GM20000 (cell line): ENCODE results near the gene DRAP1.

Source experiments
- DNase-seq: peaks from one replicate; pipeline ENCODE4 v3.0.0; 2012; ENCODE audit warnings: low spot score
- CTCF ChIP-seq: IDR thresholded peaks from 2 replicates; pipeline ENCODE4 v1.5.1; 2012; ENCODE audit warnings: mild to moderate bottlenecking, control low read depth; ENCODE audit errors: extremely low read depth, missing control alignments

Gene DRAP1

GRCh38 chr11:65873318-65874156, 45.7 kb upstream of the DRAP1 start:
- no peak for TF ChIP-seq CTCF
- DNase-seq: peak; percentile 97

GRCh38 chr11:65879617-65880016, 39.6 kb upstream of the DRAP1 start, which contains the start of gene CTSW:
Gene CTSW (plus strand): TSS chr11:65879837. CDS start chr11:65879855, 18 bp downstream.
- DNase-seq: no peak
- TF ChIP-seq CTCF: no peak

- no peak for TF ChIP-seq CTCF
- DNase-seq: no peak
Observed at GRCh38 chr11:65880027-65880426, 39.2 kb upstream of the DRAP1 start.

- no peak for TF ChIP-seq CTCF
- no peak for DNase-seq
Observed at GRCh38 chr11:65880844-65881421, 38.3 kb upstream of the DRAP1 start.

- DNase-seq: no peak
- TF ChIP-seq CTCF: no peak
Observed at GRCh38 chr11:65882120-65883057, 36.8 kb upstream of the DRAP1 start.

GRCh38 chr11:65883058-65883761, 36.0 kb upstream of the DRAP1 start:
- DNase-seq: no peak
- TF ChIP-seq CTCF: no peak
